Stimulated activated memory B cell treated with anti-CD40 and anti-IgM and Interleukin-4, amounts not matched to agents 10 μg/mL and 1 μg/mL and 100 μg/mL, for 72 hours (primary cell): Measurements from ENCODE around the gene ABCB4.
A peak's percentile ranks its signal among the peaks of the same experiment; 100 is the strongest.

Experiments
- ATAC-seq: fragments of 150-1000 bp; cut with Tn5 transposase; 2 replicates; pipeline ENCODE4 v1.10.0; 2021
- H3K27ac Mint-ChIP-seq: one replicate; pipeline ENCODE4 v1.8.0; 2022; ENCODE audit warnings: mild to moderate bottlenecking, mixed read lengths
- H3K27me3 Mint-ChIP-seq: one replicate; pipeline ENCODE4 v1.8.0; 2022; ENCODE audit warnings: mixed read lengths
- H3K36me3 Mint-ChIP-seq: one replicate; pipeline ENCODE4 v1.8.0; 2022; ENCODE audit warnings: mixed read lengths
- H3K4me1 Mint-ChIP-seq: one replicate; pipeline ENCODE4 v1.8.0; 2022; ENCODE audit warnings: mixed read lengths
- H3K4me3 Mint-ChIP-seq: one replicate; pipeline ENCODE4 v1.8.0; 2022; ENCODE audit warnings: mild to moderate bottlenecking, moderate library complexity, mixed read lengths
- H3K9me3 Mint-ChIP-seq: one replicate; pipeline ENCODE4 v1.8.0; 2022; ENCODE audit warnings: mixed read lengths

ABCB4 gene

GRCh38 chr7:87475359-87476178 lies at the start of gene ABCB4:
Gene ABCB4 (minus strand): TSS chr7:87475680. CDS start chr7:87475465, 215 bp downstream.
- Mint-ChIP-seq H3K27ac (peak within 1 kb of the TSS; percentile 86), H3K4me3 (peak within 1 kb of the TSS; percentile 73), H3K36me3 (no peaks in the 10 kb centered on the region), H3K4me1 (peaks cover 29% of the 10 kb centered on the region), H3K27me3 (no peaks in the 10 kb centered on the region), H3K9me3 (no peaks in the 10 kb centered on the region)
- peak; percentile 51 for ATAC-seq

- H3K36me3 Mint-ChIP-seq, result peaks cover 6% of the 10 kb centered on the region
- no peak overlapping the region for H3K27ac Mint-ChIP-seq
- H3K4me3 Mint-ChIP-seq, result no peak overlapping the region
- no peak for ATAC-seq
- H3K4me1 Mint-ChIP-seq, result no peaks in the 10 kb centered on the region
- no peaks in the 10 kb centered on the region for H3K9me3 Mint-ChIP-seq
- H3K27me3 Mint-ChIP-seq, result no peaks in the 10 kb centered on the region
These were observed 43.3 kb upstream of the ABCB4 start for GRCh38 chr7:87518735-87519134.

- no peaks in the 10 kb centered on the region for H3K4me1 Mint-ChIP-seq
- no peaks in the 10 kb centered on the region for H3K9me3 Mint-ChIP-seq
- no peak overlapping the region for H3K4me3 Mint-ChIP-seq
- H3K36me3 Mint-ChIP-seq, result peaks cover 6% of the 10 kb centered on the region
- H3K27me3 Mint-ChIP-seq, result no peaks in the 10 kb centered on the region
- ATAC-seq, result no peak
- H3K27ac Mint-ChIP-seq, result no peak overlapping the region
These were observed 42.4 kb upstream of the ABCB4 start for GRCh38 chr7:87517891-87518290.

GRCh38 chr7:87517136-87517815 lies 41.8 kb upstream of the ABCB4 start:
- ATAC-seq, result no peak
- no peak overlapping the region for H3K27ac Mint-ChIP-seq
- H3K4me1 Mint-ChIP-seq, result no peaks in the 10 kb centered on the region
- H3K9me3 Mint-ChIP-seq, result no peaks in the 10 kb centered on the region
- no peak overlapping the region for H3K4me3 Mint-ChIP-seq
- H3K36me3 Mint-ChIP-seq, result peaks cover 6% of the 10 kb centered on the region
- no peaks in the 10 kb centered on the region for H3K27me3 Mint-ChIP-seq

GRCh38 chr7:87513735-87514335 lies 38.4 kb upstream of the ABCB4 start:
- Mint-ChIP-seq H3K27ac (no peak overlapping the region), H3K4me3 (no peak overlapping the region), H3K4me1 (no peaks in the 10 kb centered on the region), H3K9me3 (no peaks in the 10 kb centered on the region), H3K36me3 (peaks cover 6% of the 10 kb centered on the region), H3K27me3 (no peaks in the 10 kb centered on the region)
- no peak for ATAC-seq

GRCh38 chr7:87512906-87513305 lies 37.4 kb upstream of the ABCB4 start:
- no peaks in the 10 kb centered on the region for H3K27me3 Mint-ChIP-seq
- no peaks in the 10 kb centered on the region for H3K9me3 Mint-ChIP-seq
- ATAC-seq, result no peak
- peaks cover 6% of the 10 kb centered on the region for H3K36me3 Mint-ChIP-seq
- no peak overlapping the region for H3K27ac Mint-ChIP-seq
- H3K4me3 Mint-ChIP-seq, result no peak overlapping the region
- no peaks in the 10 kb centered on the region for H3K4me1 Mint-ChIP-seq

GRCh38 chr7:87511510-87511909 lies 36.0 kb upstream of the ABCB4 start:
- Mint-ChIP-seq H3K4me1 (peaks cover 5% of the 10 kb centered on the region), H3K9me3 (no peaks in the 10 kb centered on the region), H3K36me3 (peaks cover 6% of the 10 kb centered on the region), H3K27ac (no peak overlapping the region), H3K27me3 (no peaks in the 10 kb centered on the region), H3K4me3 (no peak overlapping the region)
- ATAC-seq, result peak; percentile 37

- no peaks in the 10 kb centered on the region for H3K9me3 Mint-ChIP-seq
- H3K27me3 Mint-ChIP-seq, result no peaks in the 10 kb centered on the region
- H3K4me1 Mint-ChIP-seq, result peaks cover 16% of the 10 kb centered on the region
- ATAC-seq, result peak; percentile 31
- no peak overlapping the region for H3K27ac Mint-ChIP-seq
- no peak overlapping the region for H3K4me3 Mint-ChIP-seq
- peaks cover 6% of the 10 kb centered on the region for H3K36me3 Mint-ChIP-seq
These were observed 35.0 kb upstream of the ABCB4 start for GRCh38 chr7:87510411-87510875.

- Mint-ChIP-seq H3K9me3 (no peaks in the 10 kb centered on the region), H3K36me3 (no peaks in the 10 kb centered on the region), H3K27ac (no peak overlapping the region), H3K4me1 (peaks cover 16% of the 10 kb centered on the region), H3K4me3 (no peak overlapping the region), H3K27me3 (no peaks in the 10 kb centered on the region)
- no peak for ATAC-seq
These were observed 32.0 kb upstream of the ABCB4 start for GRCh38 chr7:87507446-87507845.

- ATAC-seq, result no peak
- H3K36me3 Mint-ChIP-seq, result no peaks in the 10 kb centered on the region
- peak overlapping the region; percentile 50 for H3K27ac Mint-ChIP-seq
These were observed 31.0 kb upstream of the ABCB4 start for GRCh38 chr7:87506246-87507180.

GRCh38 chr7:87505557-87506245 lies 30.2 kb upstream of the ABCB4 start:
- Mint-ChIP-seq H3K4me3 (no peak overlapping the region), H3K27ac (peak overlapping the region; percentile 32), H3K9me3 (no peaks in the 10 kb centered on the region), H3K27me3 (no peaks in the 10 kb centered on the region), H3K36me3 (no peaks in the 10 kb centered on the region), H3K4me1 (peaks cover 16% of the 10 kb centered on the region)
- ATAC-seq, result no peak

More at GRCh38 chr7:87506246-87507180, 31.0 kb upstream of the ABCB4 start:
- H3K27me3 Mint-ChIP-seq, result no peaks in the 10 kb centered on the region
- H3K4me1 Mint-ChIP-seq, result peaks cover 16% of the 10 kb centered on the region
- no peaks in the 10 kb centered on the region for H3K9me3 Mint-ChIP-seq
- H3K4me3 Mint-ChIP-seq, result no peak overlapping the region

GRCh38 chr7:87505122-87505521 lies 29.6 kb upstream of the ABCB4 start:
- ATAC-seq, result no peak
- Mint-ChIP-seq H3K27ac (no peak overlapping the region), H3K4me3 (no peak overlapping the region), H3K9me3 (no peaks in the 10 kb centered on the region), H3K4me1 (peaks cover 16% of the 10 kb centered on the region), H3K27me3 (no peaks in the 10 kb centered on the region), H3K36me3 (no peaks in the 10 kb centered on the region)

- no peak for ATAC-seq
- no peaks in the 10 kb centered on the region for H3K36me3 Mint-ChIP-seq
- peaks cover 15% of the 10 kb centered on the region for H3K4me1 Mint-ChIP-seq
These were observed 24.0 kb upstream of the ABCB4 start for GRCh38 chr7:87499494-87499893.

GRCh38 chr7:87498893-87499292 lies 23.4 kb upstream of the ABCB4 start:
- H3K27ac Mint-ChIP-seq, result no peak overlapping the region
- H3K4me3 Mint-ChIP-seq, result no peak overlapping the region
- H3K4me1 Mint-ChIP-seq, result peaks cover 15% of the 10 kb centered on the region
- no peaks in the 10 kb centered on the region for H3K27me3 Mint-ChIP-seq
- H3K9me3 Mint-ChIP-seq, result no peaks in the 10 kb centered on the region
- no peaks in the 10 kb centered on the region for H3K36me3 Mint-ChIP-seq
- peak; percentile 51 for ATAC-seq

More at GRCh38 chr7:87499494-87499893, 24.0 kb upstream of the ABCB4 start:
- no peaks in the 10 kb centered on the region for H3K9me3 Mint-ChIP-seq
- H3K4me3 Mint-ChIP-seq, result no peak overlapping the region
- H3K27ac Mint-ChIP-seq, result no peak overlapping the region
- no peaks in the 10 kb centered on the region for H3K27me3 Mint-ChIP-seq
